K562 (cell line): Measurements from ENCODE around the gene MYH9. TPM values are rescaled to one million over a fixed set of nuclear protein-coding genes. Genes with fewer than 3 reads are reported as not detected.
"Not testable (repeated sequence)": the region's sequence is repeated elsewhere in the genome, so short reads cannot be mapped to it uniquely, and the experiment has no call there.

Experiments used
- ATAC-seq: fragments of 200-7000 bp; cut with Tn5 transposase; 3 replicates; pipeline ENCODE4 v1.9.1; 2020; ENCODE audit warnings: moderate library complexity
- BruUV-seq: library from RNA; stranded (reverse); fragments of 400-500 nt; replicated peaks from 2 replicates; lab custom pipeline; 2021; lab: Mats Ljungman, UMichigan
- CTCF ChIA-PET: fragments of 300-600 bp; formaldehyde crosslinking; extraction: SDS; loops from one replicate; lab custom pipeline; 2021; ENCODE audit warnings: low intra/inter-chr PET ratio; lab: Yijun Ruan, JAX
- POLR2A ChIA-PET: fragments of 300-600, 350-650 bp; sonication (Branson Sonifier 250); formaldehyde crosslinking; extraction: SDS; loops from one replicate; lab custom pipeline; 2021; ENCODE audit warnings: antibody characterized with exemption, inconsistent platforms; lab: Yijun Ruan, JAX
- DNase-seq, 4 experiments: peaks; one replicate each; pipeline versions ENCODE4 v3.0.0 to v3.0.0-alpha.2; 2011 to 2018; ENCODE audit warnings: low spot score in 3 of 4, mixed read lengths in 3 of 4; ENCODE audit errors: extremely low read depth in 1 of 4
- FAIRE-seq: peaks from 2 replicates; lab custom pipeline; 2011; peaks lifted over from hg19 to GRCh38; lab: Jason Lieb, UNC
- H2AFZ ChIP-seq: 2 replicates; pipeline ENCODE4 v1.6.0; 2011; ENCODE audit warnings: low read depth, low read length, control low read depth, inconsistent platforms
- H3K27ac ChIP-seq: fragments of 200-600 bp; 3 replicates; pipeline ENCODE4 v1.8.0; 2011; ENCODE audit warnings: low read depth, mild to moderate bottlenecking, control low read depth, inconsistent platforms, low read length, moderate library complexity, mixed read lengths; ENCODE audit errors: extremely low read depth
- H3K27me3 ChIP-seq, 2 experiments: fragments of 300-600 bp in 1 of 2; 2 replicates in 1 of 2; 3 replicates in 1 of 2; pipeline versions ENCODE4 v1.6.0 to v1.8.0; 2011; ENCODE audit warnings: inconsistent platforms in 2 of 2, low read length in 2 of 2, mild to moderate bottlenecking in 1 of 2, mixed read lengths in 1 of 2, moderate library complexity in 1 of 2; ENCODE audit not compliant: control insufficient read depth in 2 of 2, insufficient read depth in 2 of 2
- H3K36me3 ChIP-seq: fragments of 300-600 bp; 3 replicates; pipeline ENCODE4 v1.8.0; 2011; ENCODE audit warnings: mild to moderate bottlenecking, low read length, inconsistent platforms; ENCODE audit not compliant: control insufficient read depth, insufficient read depth
- H3K4me1 ChIP-seq, 2 experiments: fragments of 200-600 bp in 1 of 2; replicated peaks in 1 of 2; 2 replicates in 1 of 2; 3 replicates in 1 of 2; pipeline versions ENCODE4 v1.5.1 to v1.8.0; 2011; ENCODE audit warnings: inconsistent platforms in 2 of 2, low read length in 2 of 2, mild to moderate bottlenecking in 1 of 2, mixed read lengths in 1 of 2, moderate library complexity in 1 of 2; ENCODE audit not compliant: control insufficient read depth in 2 of 2, insufficient read depth in 2 of 2
- H3K4me2 ChIP-seq: 2 replicates; pipeline ENCODE4 v1.6.1; 2011; ENCODE audit warnings: low read length, control low read depth, inconsistent platforms, mixed read lengths; ENCODE audit not compliant: insufficient read depth
- H3K4me3 ChIP-seq: fragments of 200-600 bp; sonication (generic), shearing (Covaris generic); 2 replicates; pipeline ENCODE4 v1.5.1; 2016; ENCODE audit warnings: control low read depth, inconsistent platforms
- H3K79me2 ChIP-seq: fragments of 200-600 bp; 3 replicates; pipeline ENCODE4 v1.8.0; 2011; ENCODE audit warnings: low read length, inconsistent platforms; ENCODE audit not compliant: control insufficient read depth, insufficient read depth
- H3K9ac ChIP-seq, 2 experiments: 2 replicates each; pipeline versions ENCODE4 v1.6.0 to v1.6.1; 2011; ENCODE audit warnings: low read depth in 2 of 2, low read length in 2 of 2, control low read depth in 1 of 2, inconsistent platforms in 1 of 2, mild to moderate bottlenecking in 1 of 2, mixed read lengths in 1 of 2; ENCODE audit not compliant: insufficient read depth in 1 of 2
- H3K9me1 ChIP-seq: one replicate; pipeline ENCODE4 v1.6.0; 2011; ENCODE audit warnings: inconsistent platforms, mild to moderate bottlenecking, low read length, moderate library complexity; ENCODE audit not compliant: control insufficient read depth, insufficient read depth
- H3K9me3 ChIP-seq: replicated peaks from 2 replicates; pipeline ENCODE4 v1.5.1; 2011; ENCODE audit warnings: low read depth, low read length, inconsistent platforms; ENCODE audit not compliant: control insufficient read depth, insufficient read depth
- H4K20me1 ChIP-seq: replicated peaks from 2 replicates; pipeline ENCODE4 v1.6.1; 2011; ENCODE audit warnings: low read length, inconsistent platforms, mixed read lengths; ENCODE audit not compliant: control insufficient read depth, insufficient read depth
- HDAC1 ChIP-seq, 2 experiments: fragments of 450-650 bp; IDR thresholded peaks; 2 replicates each; pipeline ENCODE4 v1.6.1; 2016 to 2017; ENCODE audit warnings: inconsistent platforms in 1 of 2, mild to moderate bottlenecking in 1 of 2, moderate library complexity in 1 of 2
- HMBOX1 ChIP-seq: sonication (generic); IDR thresholded peaks from 2 replicates; pipeline ENCODE4 v1.6.1; 2016
- TAF9B ChIP-seq: fragments of 450-650 bp; IDR thresholded peaks from 2 replicates; pipeline ENCODE4 v1.6.1; 2018; ENCODE audit warnings: mild to moderate bottlenecking; ENCODE audit not compliant: partially characterized antibody
- ZBTB40 ChIP-seq, 2 experiments: fragments of 450-650 bp in 1 of 2; sonication (generic) in 1 of 2; formaldehyde crosslinking in 1 of 2; IDR thresholded peaks; 2 replicates each; pipeline versions ENCODE4 v1.7.1 to v1.9.0; 2016 to 2022; ENCODE audit warnings: inconsistent platforms in 1 of 2, mild to moderate bottlenecking in 1 of 2, missing genetic modification reagents in 1 of 2
- WGBS: fragments of 100-300 bp; shearing (Covaris generic); methylation state at CpG from one replicate; pipeline ENCODE4 v1.1.6; 2016; ENCODE audit warnings: low coverage, mixed read lengths; ENCODE audit not compliant: insufficient coverage; ENCODE audit errors: missing lambda C conversion rate; 5-methylcytosine and 5-hydroxymethylcytosine counted together
- in situ Hi-C: fragments of 300-500 bp; cut with MboI; formaldehyde crosslinking; loops from 4 replicates; pipeline ENCODE4 v1.15.0; 2018; ENCODE audit warnings: inconsistent platforms, mixed read lengths
- intact Hi-C: fragments of 100-400 bp; cut with micrococcal nuclease; formaldehyde crosslinking; loops from 2 replicates; pipeline ENCODE4 v1.14.2; 2022
- polyA plus RNA-seq, 8 experiments: library from polyadenylated mRNA; depleted of rRNA in 4 of 8; stranded (reverse) in 5 of 8; unstranded in 3 of 8; fragments of >200 nt; fragmentation: Nextera tagmentation in 2 of 8; fragmentation: Illumina TruSeq in 1 of 8; extraction: Ambion mirVana in 2 of 8; extraction: Trizol in 1 of 8; gene quantifications; 2 replicates each; pipeline versions ENCODE4 v1.2.1 to v1.2.3, GENCODE V29; 2011 to 2014; ENCODE audit warnings: inconsistent platforms in 1 of 8, missing spikeins in 1 of 8
- total RNA-seq, 7 experiments: library from RNA; depleted of rRNA in 6 of 7; stranded (reverse); fragments of >200 nt in 6 of 7; fragmentation: Illumina TruSeq in 2 of 7; extraction: Trizol in 2 of 7; gene quantifications; 2 replicates each; pipeline versions ENCODE4 v1.2.1 to v1.2.3, GENCODE V29; 2011 to 2021; ENCODE audit warnings: low replicate concordance in 1 of 7

MYH9 gene
- total and polyA plus RNA-seq, 9 of the 15 experiments (the other 6 are each of a cell fraction or from before 2014, with no cell fraction given) = 0.71 to 111 (median 24.6) TPM

GRCh38 chr22:36252754-36253522 is 134.8 kb downstream of the MYH9 start, which contains the start of gene APOL1 (continued):
- TF ChIP-seq ZBTB40 (IDR thresholded peaks at IDR 0.05) = peak; percentile 74
- no peak for TF ChIP-seq ZBTB40 (CRISPR knock-in tag; IDR thresholded peaks at IDR 0.05)
- TF ChIP-seq HDAC1 (IDR thresholded peaks at IDR 0.05) = peak in 1 of 2 experiments; percentile 56; a peak in 1 of 4 replicates
- peak; percentile 53; the same call in 1 of the 2 replicates for TF ChIP-seq HMBOX1
- peak; percentile 59 for TF ChIP-seq TAF9B

GRCh38 chr22:36251979-36252608 is 135.7 kb downstream of the MYH9 start:
- not testable (repeated sequence) for ATAC-seq

More at GRCh38 chr22:36251979-36252608, 135.7 kb downstream of the MYH9 start:
- intact Hi-C loops, H3K9me3 ChIP-seq, H4K20me1 ChIP-seq, H3K9me1 ChIP-seq, FAIRE-seq, H3K4me3 ChIP-seq, in situ Hi-C loops, H3K4me2 ChIP-seq, H3K36me3 ChIP-seq, BruUV-seq, DNase-seq, H3K27ac ChIP-seq, H3K27me3 ChIP-seq, CTCF ChIA-PET, H2AFZ ChIP-seq, H3K9ac ChIP-seq: not testable (repeated sequence)
- Histone ChIP-seq H3K79me2 (peaks cover 25% of the 10 kb centered on the region), H3K4me1 (peaks cover 19 to 22% of the 10 kb centered on the region in 2 experiments)
- 64% methylated on average over 1 of the region's 7 CpGs for WGBS
- POLR2A ChIA-PET = interaction anchor here (0.9 to 3.5 kb wide), 3 partner anchors 13 to 26 kb away, joined by 3 to 15 read pairs (median 4); partner anchors contain the start of gene APOL2
